NCI-H345 treated with DMSO at 0.1 percent for 48 hours (cell line): ENCODE data around the gene KCNJ12.

ENCODE experiments used
- DNase-seq: peaks from one replicate; lab custom pipeline; 2025; ENCODE audit not compliant: unreplicated experiment; lab: John Stamatoyannopoulos, UW

KCNJ12 gene

DNA sequence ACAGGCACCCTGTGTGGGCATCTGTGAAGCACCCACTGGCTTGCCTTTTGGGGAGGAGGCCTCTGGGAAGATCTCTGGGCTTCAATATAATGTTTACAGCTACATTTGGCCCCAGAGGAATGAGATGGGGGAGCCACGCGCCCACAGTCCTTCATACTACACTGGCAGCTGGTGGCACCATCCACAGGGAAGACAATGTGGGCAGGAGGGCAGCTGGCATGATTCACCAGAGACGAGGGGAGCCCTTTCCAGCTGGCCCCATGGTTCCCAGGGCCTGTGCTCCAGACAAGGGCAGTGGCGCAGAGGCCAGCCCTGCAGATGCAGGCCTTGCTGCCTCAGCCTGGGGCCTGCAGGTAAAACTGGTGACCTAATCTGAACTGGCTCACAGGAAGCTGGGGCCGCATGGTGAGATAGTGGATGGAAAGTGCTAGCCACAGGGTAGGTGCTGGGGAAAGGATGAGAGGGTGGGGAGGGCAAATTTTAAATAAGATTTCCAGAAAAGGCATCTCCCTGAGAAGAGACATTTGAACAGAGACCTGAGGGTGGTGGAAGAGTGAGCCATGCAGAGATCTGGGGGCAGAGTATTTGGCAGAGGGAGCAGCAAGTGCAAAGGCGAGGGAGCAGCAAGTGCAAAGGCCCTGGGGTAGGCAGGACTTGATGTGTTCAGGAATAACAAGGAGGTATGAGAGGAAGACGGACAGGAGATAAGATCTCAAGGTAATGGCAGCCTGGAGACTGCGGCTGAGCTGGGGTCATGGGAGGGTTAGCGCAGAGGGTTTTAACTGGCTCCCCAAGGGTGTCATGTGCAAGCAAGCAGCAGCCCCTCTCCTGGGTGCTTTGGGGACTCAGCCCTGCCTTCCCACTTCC, 12.1 kb upstream of the KCNJ12 start:
- no peak for DNase-seq

- DNase-seq, result no peak
These were observed 11.1 kb upstream of the KCNJ12 start for GRCh38 chr17:21365016-21365415.

- no peak for DNase-seq
These were observed 7.5 kb upstream of the KCNJ12 start for GRCh38 chr17:21368545-21369246.

DNA sequence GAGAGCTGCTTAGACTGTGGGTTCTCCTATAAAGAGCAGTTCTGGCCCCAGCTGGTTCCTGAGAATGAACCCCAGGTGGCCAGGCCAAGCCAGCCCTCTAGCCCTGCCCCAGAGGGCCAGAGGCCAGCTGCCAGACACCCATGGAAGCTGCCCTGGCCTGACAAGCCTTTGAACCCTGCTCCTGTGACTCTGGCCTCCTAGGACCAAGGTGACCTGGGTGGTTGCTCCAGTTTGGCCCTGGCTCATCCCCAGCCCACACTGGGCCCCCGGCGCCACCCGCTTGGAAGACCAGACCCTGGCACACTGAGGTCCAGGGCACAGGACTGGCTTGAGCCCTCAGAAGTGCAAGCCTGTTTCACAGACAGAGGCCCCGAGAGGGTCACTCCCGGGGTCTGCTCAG, 6.8 kb upstream of the KCNJ12 start:
- DNase-seq, result no peak

DNA sequence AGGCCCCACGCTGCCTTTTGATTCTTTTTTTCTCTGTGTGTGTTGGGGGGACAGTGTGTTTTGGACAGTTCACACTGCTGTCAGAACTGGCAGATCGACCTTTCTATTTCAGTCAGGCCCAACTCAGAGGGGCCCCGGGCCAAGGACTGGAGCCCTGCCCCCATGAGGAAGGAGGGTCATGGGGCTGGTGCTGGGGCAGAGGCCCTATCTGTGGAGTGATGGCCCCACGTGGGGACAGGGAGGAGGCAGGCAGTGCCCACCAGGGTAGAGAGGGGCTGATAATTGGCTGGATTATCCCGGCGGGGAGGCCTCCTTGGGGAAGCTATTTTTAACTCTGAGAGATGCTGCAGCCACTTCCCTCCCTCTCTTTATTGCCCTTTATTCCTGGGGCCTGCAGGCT, 5.7 kb upstream of the KCNJ12 start:
- DNase-seq, result no peak

- DNase-seq, result no peak
These were observed 4.6 kb upstream of the KCNJ12 start for GRCh38 chr17:21371511-21372081.

GRCh38 chr17:21372256-21372954, 3.8 kb upstream of the KCNJ12 start:
- DNase-seq, result no peak

DNA sequence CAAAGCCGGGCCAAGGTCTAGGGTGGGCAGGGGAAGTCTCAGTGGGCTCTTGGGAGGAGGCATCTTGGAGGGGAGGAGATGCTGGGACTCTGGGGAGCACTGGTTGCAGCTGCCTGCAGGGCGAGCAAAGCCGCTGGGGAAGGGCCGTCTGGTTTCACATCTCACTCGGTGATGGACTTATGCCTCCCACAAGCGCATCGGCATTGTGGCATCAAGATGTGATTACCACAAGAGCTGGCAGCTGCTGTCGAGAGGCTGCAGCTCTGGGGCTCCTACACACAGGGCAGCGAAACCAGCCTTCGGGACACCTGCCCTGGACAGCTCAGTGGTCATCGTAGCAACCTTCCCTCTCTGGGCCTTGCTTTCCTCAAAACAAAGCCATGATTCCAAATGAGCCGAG, 3.1 kb upstream of the KCNJ12 start:
- no peak for DNase-seq

DNA sequence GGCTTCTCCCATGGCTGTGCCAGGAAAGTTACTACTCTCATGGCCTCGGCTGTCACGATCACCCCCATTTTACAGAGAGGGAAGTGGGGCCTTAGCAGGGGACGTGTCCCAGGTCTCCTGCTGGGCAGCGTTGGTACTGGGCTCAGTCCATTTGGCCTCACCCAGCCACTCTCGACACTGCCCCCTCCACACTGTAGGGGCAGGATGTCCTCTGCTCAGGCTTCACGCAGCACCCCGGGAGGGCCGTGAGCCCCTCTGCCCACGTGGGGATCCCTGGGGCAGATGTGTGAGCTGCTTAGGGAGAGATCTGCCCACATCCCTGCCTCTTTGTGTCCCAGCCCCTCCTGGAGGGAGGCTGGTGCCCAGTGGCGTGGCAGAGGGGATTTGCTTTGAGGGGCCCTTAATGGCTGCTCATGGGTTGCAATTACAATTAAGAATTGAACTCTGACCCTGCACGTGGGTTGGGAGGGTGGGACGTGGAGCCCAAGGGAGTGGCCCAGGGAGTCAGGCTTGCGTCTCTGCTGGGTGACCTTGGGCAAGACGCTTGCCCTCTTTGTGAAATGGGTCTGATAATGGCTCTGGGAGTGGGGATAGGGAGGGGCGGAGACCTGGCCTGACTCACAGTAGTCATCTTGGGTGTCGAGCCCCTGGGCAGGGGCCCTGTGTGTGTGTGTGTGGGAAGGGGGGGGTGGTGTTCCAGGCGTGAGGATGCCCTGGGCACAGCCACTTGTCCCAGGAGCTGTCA, 2.3 kb upstream of the KCNJ12 start:
- no peak for DNase-seq

DNA sequence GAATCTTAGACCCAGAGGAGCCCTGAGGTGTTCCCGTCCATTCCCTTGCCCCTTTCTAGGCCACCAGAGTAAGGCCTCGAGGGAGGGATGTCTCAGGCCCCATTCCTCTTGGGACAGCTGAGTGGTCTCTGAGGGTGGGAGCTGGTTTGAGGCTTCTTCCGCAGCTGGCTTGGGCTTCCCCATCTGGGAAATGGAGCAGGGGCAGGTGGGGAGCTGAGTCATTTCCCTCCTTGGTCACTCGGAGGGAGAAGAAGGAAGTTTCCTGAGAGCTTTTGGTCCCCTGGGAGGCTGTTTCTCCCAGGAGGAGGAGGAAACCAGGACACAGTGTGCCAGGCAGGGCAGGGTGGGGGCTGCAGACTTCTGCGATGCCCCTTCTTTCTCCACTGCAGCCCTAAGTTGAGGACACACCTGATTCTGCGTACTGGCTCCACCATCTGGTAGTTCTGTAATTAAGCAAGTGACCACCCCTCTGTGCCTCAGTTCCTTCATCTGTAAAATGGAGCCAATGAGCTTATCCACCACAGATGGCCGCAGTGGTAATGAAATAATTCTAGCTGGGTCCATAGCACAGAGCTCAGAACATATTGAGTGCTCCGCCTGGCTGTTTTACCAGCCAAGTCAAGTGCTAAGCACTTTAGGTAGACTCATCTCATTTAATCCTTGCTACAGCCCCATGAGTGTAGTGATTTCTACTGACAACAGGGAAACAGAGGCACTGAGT, 1.6 kb upstream of the KCNJ12 start:
- no peak for DNase-seq

DNA sequence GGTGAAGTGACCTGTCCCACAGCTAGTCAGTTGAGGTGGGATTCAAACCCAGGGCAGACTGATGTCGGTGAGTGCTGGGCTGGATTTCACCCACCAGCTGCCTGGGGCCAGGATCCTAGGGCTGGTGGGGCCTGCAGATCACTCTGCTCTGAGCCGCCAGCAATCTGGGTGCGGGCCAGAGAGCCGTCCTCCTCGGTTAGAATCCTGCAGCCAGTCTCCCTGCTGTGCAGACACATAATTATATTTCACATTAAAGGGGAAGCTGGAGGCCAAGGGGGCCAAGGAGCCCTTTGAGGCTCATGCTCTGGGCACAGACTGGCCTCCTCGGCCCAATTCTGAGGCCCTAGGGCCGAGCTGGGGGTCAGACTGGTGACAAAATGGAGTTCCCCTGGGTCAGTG, 996 bp upstream of the KCNJ12 start:
- DNase-seq, result no peak

- no peak for DNase-seq
These were observed 438 bp upstream of the KCNJ12 start for GRCh38 chr17:21375757-21376080.

DNA sequence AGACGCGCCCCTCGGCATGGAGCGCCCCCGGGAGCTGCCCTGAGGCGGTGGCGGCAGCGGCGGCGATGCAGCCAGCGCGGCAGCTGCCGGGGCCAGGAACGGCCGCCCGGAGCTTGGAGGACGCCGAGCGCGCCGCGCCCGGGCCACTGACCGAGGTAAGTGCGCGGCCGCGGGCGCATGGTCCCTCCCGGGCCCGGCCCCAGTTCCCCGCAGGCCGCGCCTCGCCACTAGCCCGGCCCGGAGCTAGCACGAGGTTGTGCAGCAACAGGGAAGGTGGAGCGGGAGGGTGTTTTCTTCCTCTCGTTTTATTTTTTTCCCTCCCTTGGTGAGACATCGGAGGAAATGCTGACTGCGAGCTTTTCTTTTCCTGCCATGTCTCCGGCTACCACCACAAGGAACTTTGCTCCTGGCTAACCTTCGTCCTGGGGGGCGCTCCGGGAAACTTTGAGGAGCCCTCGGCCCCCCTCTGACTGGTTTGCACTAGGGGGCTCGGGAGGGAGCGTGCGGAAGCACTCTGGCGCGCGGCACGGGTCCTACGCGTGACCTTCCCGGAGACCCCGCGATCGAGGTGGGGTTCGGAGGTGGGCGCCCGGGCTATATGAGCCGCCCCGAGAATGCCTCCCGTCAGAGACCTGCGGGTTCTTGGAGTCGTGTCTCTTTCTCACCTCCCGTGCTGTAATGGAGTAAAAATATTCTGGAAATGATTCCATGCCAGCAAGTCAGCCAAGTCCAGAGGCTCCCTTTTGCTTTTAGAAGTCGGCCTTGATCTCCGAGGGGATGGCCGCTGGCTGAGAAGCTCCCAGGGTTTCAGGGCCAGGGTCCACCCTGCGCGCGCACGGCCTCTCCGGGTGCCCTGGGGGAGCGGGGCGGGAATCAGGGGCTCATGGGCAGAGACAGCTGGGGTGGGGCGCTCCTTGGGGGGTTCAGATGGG, 868 bp downstream of the KCNJ12 start:
- DNase-seq, result no peak

DNA sequence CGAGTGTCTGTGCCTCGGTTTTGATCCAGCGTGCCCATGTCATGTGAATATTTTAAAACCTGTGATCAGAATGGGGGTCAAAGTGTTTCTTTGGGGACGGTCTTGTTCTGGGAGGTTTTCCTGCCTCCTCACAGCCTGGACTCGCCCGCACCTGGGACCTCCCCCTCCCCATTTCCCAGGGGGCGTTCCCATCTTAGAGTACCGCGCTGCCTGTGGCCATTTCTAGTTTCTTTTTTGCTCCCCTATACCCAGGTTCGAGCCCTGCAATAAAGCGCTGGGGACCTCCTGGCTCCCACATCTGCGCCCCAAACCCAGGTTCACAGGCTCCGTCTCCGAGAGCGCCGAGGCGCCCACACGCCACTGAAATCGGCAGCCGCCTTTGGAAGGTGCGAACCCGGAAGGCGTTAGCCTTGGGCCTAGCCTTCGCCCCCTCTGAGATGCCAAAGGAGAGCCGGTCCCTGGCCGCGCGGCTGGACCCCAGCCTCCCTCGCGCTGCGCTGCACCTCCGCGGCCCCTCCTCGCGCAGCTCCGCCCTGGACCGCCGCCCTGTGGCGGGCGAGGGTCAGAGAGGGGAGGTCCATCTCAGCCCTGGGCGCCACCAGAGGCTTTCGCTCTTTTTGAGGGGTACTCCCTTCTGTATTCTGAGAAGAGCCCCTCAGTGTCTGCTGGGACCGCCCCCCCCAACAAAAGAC, 1.7 kb downstream of the KCNJ12 start:
- no peak for DNase-seq

DNA sequence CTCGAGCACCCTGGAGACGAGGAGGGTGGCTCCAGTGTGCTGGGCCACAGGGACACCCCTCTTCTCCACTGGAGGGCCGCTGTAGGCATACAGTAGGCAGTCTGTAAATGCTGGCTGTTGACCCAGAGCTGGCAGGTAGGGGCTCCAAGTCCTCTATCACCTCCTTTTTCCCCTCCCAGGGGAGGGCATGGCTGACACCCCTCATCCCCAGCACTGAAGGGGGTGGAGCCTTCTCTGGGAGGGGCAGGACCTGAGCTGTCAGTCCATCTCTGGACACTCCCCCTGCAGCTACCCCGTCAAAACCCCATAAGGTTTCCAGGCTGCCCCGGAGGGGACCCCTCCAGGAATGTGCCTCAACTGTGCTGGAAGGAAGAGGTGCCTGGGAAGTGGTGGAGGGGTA, 2.4 kb downstream of the KCNJ12 start:
- DNase-seq, result no peak

DNA sequence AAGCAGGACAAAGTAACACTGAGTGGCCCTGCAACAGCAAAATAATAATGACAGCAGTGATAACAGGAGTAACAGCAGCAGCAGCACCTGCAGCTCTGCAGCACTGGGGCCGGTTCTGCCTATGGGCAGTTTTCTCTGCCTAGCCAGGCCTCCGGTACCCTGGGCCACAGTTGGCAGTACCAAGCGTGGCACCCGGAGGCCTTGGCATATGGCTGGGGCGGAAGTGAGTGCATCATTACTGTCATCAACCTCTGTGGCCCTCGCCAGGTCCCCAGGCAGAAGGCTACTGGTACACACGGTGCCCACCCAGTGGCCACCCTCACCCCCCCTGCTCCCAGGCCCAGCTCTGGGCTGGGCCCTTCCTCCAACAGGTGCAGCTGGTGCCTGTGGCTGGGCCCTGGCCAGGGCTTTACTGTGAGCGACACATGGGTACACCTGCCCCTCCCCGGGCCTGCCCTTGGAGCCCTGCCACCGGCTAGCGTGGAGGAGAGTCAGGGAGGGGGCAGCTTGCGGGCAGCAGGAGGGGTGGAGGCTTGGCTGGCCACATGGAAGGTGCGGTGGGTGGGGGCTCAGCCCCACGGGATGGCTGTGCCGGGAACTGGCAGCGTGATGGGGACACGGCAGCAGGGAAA, 3.0 kb downstream of the KCNJ12 start:
- no peak for DNase-seq

GRCh38 chr17:21380659-21381058, 4.5 kb downstream of the KCNJ12 start:
- no peak for DNase-seq

DNA sequence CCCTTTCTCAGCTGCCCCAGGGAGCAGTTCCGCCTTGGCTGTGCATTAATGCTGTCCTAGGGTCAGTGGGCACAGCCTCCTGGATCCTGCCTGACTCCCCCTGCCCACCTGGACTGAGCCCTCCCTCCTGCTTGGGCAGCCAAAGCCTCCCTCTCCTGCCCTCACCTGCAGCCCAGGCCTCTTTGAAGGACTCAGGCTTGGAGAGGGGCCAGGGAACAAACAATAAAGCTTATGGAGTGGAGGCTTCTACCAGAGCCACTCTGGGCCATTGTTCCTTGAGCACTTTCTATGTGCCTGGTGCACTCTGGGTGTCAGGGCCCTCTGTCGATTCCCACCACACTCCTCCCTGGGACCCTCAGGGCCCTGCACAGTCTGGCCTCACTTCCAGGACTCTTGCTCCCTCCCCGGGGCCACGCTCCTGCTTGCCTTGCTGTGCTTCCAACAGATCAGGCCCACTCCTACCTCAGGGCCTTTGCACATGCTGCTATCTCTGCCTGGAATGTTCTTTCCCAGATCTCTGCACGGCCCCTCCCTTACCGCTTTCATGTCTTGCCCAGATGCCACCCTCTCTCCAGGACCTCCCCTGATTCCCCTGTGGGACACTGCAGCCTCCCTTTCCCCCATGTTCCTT, 5.0 kb downstream of the KCNJ12 start:
- no peak for DNase-seq
